Measurements from ENCODE around the gene GORASP1. TPM values are rescaled to one million over a fixed set of nuclear protein-coding genes. Genes with fewer than 3 reads are reported as not detected.

The GORASP1 gene
- total and polyA plus RNA-seq, 2 of the 13 experiments (the other 11 are each of a cell fraction or from before 2014, with no cell fraction given) = 36.4 to 39.8 TPM

DNA sequence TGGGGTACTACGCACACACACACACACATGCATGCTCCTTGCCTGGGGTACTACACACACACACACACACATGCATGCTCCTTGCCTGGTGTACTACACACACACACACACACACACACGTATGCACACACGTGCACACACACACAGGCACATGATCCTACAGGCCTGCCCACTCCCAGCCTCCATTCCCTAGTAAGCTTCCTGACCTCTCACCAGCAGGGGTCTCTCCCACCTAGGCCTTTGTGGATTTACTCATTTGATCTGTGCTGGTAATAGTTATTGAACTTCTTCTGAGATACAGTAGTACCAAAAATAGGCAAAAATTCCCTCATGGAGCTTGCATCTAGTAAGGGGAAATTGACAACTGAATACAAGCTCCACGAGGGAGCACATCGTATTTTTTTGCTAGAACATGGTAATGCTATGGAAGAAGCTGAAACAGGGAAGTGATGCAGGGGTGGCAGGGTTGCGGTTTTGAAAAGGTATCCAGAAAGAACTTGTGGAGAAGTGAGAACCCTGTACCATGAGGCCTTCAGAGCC is 19.2 kb upstream of the GORASP1 start (continued):
- TF ChIP-seq CTCF (CRISPR knock-in tag; IDR thresholded peaks at IDR 0.05) (peak; percentile 89), SKIL (CRISPR knock-in tag; IDR thresholded peaks at IDR 0.05; ENCODE audit: borderline replicate concordance) (no peak), ZNF383 (CRISPR knock-in tag; IDR thresholded peaks at IDR 0.05; ENCODE audit: borderline replicate concordance) (no peak), ZBTB21 (CRISPR knock-in tag; IDR thresholded peaks at IDR 0.05) (no peak), ELF3 (CRISPR knock-in tag; IDR thresholded peaks at IDR 0.05) (no peak), ZBTB8A (CRISPR knock-in tag; IDR thresholded peaks at IDR 0.05; ENCODE audit: borderline replicate concordance, low read depth) (no peak), XBP1 (CRISPR knock-in tag; IDR thresholded peaks at IDR 0.05) (no peak), MXI1 (IDR thresholded peaks at IDR 0.05; ENCODE audit: borderline replicate concordance, low read depth, low read length) (0 out of 3 replicates have a peak, but pooled peaks have one; percentile 18), NFRKB (IDR thresholded peaks at IDR 0.05) (no peak), NRL (CRISPR knock-in tag; IDR thresholded peaks at IDR 0.05; ENCODE audit: borderline replicate concordance) (no peak), ELF4 (CRISPR knock-in tag; IDR thresholded peaks at IDR 0.05; ENCODE audit: borderline replicate concordance) (no peak), TFAP4 (IDR thresholded peaks at IDR 0.05; ENCODE audit: borderline replicate concordance, low read depth) (no peak), RAD21 (CRISPR knock-in tag; IDR thresholded peaks at IDR 0.05) (peak; percentile 79)
- TF ChIP-seq, protein P1, sequence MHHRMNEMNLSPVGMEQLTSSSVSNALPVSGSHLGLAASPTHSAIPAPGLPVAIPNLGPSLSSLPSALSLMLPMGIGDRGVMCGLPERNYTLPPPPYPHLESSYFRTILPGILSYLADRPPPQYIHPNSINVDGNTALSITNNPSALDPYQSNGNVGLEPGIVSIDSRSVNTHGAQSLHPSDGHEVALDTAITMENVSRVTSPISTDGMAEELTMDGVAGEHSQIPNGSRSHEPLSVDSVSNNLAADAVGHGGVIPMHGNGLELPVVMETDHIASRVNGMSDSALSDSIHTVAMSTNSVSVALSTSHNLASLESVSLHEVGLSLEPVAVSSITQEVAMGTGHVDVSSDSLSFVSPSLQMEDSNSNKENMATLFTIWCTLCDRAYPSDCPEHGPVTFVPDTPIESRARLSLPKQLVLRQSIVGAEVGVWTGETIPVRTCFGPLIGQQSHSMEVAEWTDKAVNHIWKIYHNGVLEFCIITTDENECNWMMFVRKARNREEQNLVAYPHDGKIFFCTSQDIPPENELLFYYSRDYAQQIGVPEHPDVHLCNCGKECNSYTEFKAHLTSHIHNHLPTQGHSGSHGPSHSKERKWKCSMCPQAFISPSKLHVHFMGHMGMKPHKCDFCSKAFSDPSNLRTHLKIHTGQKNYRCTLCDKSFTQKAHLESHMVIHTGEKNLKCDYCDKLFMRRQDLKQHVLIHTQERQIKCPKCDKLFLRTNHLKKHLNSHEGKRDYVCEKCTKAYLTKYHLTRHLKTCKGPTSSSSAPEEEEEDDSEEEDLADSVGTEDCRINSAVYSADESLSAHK (CRISPR knock-in tag; IDR thresholded peaks at IDR 0.05; ENCODE audit: borderline replicate concordance) = no peak
- TF ChIP-seq, protein P2, sequence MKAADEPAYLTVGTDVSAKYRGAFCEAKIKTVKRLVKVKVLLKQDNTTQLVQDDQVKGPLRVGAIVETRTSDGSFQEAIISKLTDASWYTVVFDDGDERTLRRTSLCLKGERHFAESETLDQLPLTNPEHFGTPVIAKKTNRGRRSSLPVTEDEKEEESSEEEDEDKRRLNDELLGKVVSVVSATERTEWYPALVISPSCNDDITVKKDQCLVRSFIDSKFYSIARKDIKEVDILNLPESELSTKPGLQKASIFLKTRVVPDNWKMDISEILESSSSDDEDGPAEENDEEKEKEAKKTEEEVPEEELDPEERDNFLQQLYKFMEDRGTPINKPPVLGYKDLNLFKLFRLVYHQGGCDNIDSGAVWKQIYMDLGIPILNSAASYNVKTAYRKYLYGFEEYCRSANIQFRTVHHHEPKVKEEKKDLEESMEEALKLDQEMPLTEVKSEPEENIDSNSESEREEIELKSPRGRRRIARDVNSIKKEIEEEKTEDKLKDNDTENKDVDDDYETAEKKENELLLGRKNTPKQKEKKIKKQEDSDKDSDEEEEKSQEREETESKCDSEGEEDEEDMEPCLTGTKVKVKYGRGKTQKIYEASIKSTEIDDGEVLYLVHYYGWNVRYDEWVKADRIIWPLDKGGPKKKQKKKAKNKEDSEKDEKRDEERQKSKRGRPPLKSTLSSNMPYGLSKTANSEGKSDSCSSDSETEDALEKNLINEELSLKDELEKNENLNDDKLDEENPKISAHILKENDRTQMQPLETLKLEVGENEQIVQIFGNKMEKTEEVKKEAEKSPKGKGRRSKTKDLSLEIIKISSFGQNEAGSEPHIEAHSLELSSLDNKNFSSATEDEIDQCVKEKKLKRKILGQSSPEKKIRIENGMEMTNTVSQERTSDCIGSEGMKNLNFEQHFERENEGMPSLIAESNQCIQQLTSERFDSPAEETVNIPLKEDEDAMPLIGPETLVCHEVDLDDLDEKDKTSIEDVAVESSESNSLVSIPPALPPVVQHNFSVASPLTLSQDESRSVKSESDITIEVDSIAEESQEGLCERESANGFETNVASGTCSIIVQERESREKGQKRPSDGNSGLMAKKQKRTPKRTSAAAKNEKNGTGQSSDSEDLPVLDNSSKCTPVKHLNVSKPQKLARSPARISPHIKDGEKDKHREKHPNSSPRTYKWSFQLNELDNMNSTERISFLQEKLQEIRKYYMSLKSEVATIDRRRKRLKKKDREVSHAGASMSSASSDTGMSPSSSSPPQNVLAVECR (CRISPR knock-in tag; IDR thresholded peaks at IDR 0.05; ENCODE audit: borderline replicate concordance) = no peak
